Trophoblast cell (in vitro differentiated cells and primary cell): ENCODE results near the gene ANKRD52. TPM values are rescaled to one million over a fixed set of nuclear protein-coding genes. Genes with fewer than 3 reads are reported as not detected.

Source experiments
- DNase-seq, 2 donors: peaks; one replicate each; pipeline ENCODE4 v3.0.0-alpha.2; 2016
- H2AFZ ChIP-seq: 2 replicates; pipeline ENCODE4 v1.6.1; 2013; ENCODE audit warnings: low read length, moderate library complexity, mild to moderate bottlenecking; ENCODE audit not compliant: insufficient read depth, poor library complexity
- H2AK5ac ChIP-seq: 2 replicates; pipeline ENCODE4 v1.6.1; 2013; ENCODE audit warnings: mild to moderate bottlenecking, low read length
- H2BK120ac ChIP-seq: 2 replicates; pipeline ENCODE4 v1.6.1; 2013; ENCODE audit warnings: low read length, mild to moderate bottlenecking, moderate library complexity; ENCODE audit not compliant: insufficient read depth, poor library complexity
- H2BK12ac ChIP-seq: 2 replicates; pipeline ENCODE4 v1.6.1; 2013; ENCODE audit warnings: mild to moderate bottlenecking, low read length, moderate library complexity
- H2BK5ac ChIP-seq: 2 replicates; pipeline ENCODE4 v1.6.1; 2013; ENCODE audit warnings: low read length, low read depth, moderate library complexity, mild to moderate bottlenecking; ENCODE audit not compliant: poor library complexity
- H3K14ac ChIP-seq: 2 replicates; pipeline ENCODE4 v1.6.1; 2013; ENCODE audit warnings: mild to moderate bottlenecking, low read length
- H3K18ac ChIP-seq: 2 replicates; pipeline ENCODE4 v1.6.1; 2013; ENCODE audit warnings: mild to moderate bottlenecking, low read length
- H3K23ac ChIP-seq: 2 replicates; pipeline ENCODE4 v1.6.1; 2013; ENCODE audit warnings: low read length
- H3K27ac ChIP-seq: 2 replicates; pipeline ENCODE4 v1.5.1; 2013; ENCODE audit warnings: low read depth, mild to moderate bottlenecking, inconsistent platforms, low read length, moderate library complexity
- H3K27me3 ChIP-seq: 2 replicates; pipeline ENCODE4 v1.6.1; 2013; ENCODE audit warnings: inconsistent platforms, mild to moderate bottlenecking, low read length, moderate library complexity; ENCODE audit not compliant: insufficient read depth
- H3K36me3 ChIP-seq, 2 experiments: 1 replicate in 1 of 2; 2 replicates in 1 of 2; pipeline ENCODE4 v1.6.1; 2013; ENCODE audit warnings: low read length in 2 of 2, mild to moderate bottlenecking in 2 of 2, moderate library complexity in 1 of 2; ENCODE audit not compliant: insufficient read depth in 2 of 2, control insufficient read depth in 1 of 2
- H3K4ac ChIP-seq: 2 replicates; pipeline ENCODE4 v1.6.1; 2013; ENCODE audit warnings: low read depth, mild to moderate bottlenecking, low read length, moderate library complexity
- H3K4me1 ChIP-seq, 2 experiments: 1 replicate in 1 of 2; 2 replicates in 1 of 2; pipeline ENCODE4 v1.6.1; 2013; ENCODE audit warnings: low read length in 2 of 2, mild to moderate bottlenecking in 2 of 2, moderate library complexity in 1 of 2; ENCODE audit not compliant: insufficient read depth in 2 of 2, control insufficient read depth in 1 of 2
- H3K4me2 ChIP-seq: 2 replicates; pipeline ENCODE4 v1.6.1; 2013; ENCODE audit warnings: inconsistent platforms, mild to moderate bottlenecking, low read length, moderate library complexity
- H3K4me3 ChIP-seq: 2 replicates; pipeline ENCODE4 v1.5.1; 2013; ENCODE audit warnings: mild to moderate bottlenecking, low read depth, low read length, inconsistent platforms
- H3K79me1 ChIP-seq: one replicate; pipeline ENCODE4 v1.6.1; 2013; ENCODE audit warnings: low read length
- H3K79me2 ChIP-seq: 2 replicates; pipeline ENCODE4 v1.6.1; 2013; ENCODE audit warnings: low read length, mild to moderate bottlenecking; ENCODE audit not compliant: control insufficient read depth, insufficient read depth, poor library complexity
- H3K9ac ChIP-seq: 2 replicates; pipeline ENCODE4 v1.6.1; 2013; ENCODE audit warnings: mild to moderate bottlenecking, low read length
- H3K9me3 ChIP-seq: 2 replicates; pipeline ENCODE4 v1.6.1; 2013; ENCODE audit warnings: low read depth, mild to moderate bottlenecking, control low read depth, inconsistent platforms, low read length; ENCODE audit not compliant: insufficient read depth
- H4K12ac ChIP-seq: 2 replicates; pipeline ENCODE4 v1.6.1; 2013; ENCODE audit warnings: low read depth, mild to moderate bottlenecking, low read length, moderate library complexity
- H4K8ac ChIP-seq: 2 replicates; pipeline ENCODE4 v1.6.1; 2013; ENCODE audit warnings: low read depth, mild to moderate bottlenecking, low read length, moderate library complexity
- H4K91ac ChIP-seq: one replicate; pipeline ENCODE4 v1.6.1; 2013; ENCODE audit warnings: low read depth, mild to moderate bottlenecking, low read length, moderate library complexity
- WGBS: extraction: QIAGEN DNeasy Blood & Tissue Kit; methylation state at CpG from one replicate; pipeline ENCODE4 v1.1.7; 2013; ENCODE audit warnings: missing lambda C conversion rate; ENCODE audit not compliant: insufficient read length, insufficient coverage; ENCODE audit errors: extremely low coverage; 5-methylcytosine and 5-hydroxymethylcytosine counted together
- polyA plus RNA-seq: library from polyadenylated mRNA; stranded (reverse); fragments of 200-250 nt; gene quantifications from 2 replicates; pipeline ENCODE4 v1.2.3, GENCODE V29; 2013

The ANKRD52 gene
- 31.0 and 31.4 TPM in 2 replicates for polyA plus RNA-seq

- Histone ChIP-seq H2AK5ac (peak within 1 kb of the TSS; percentile 71), H4K91ac (peak within 1 kb of the TSS; percentile 87), H3K14ac (peak within 1 kb of the TSS; percentile 97), H2BK12ac (no peak within 1 kb of the TSS), H2BK5ac (peak within 1 kb of the TSS; percentile 78), H3K4me1 (peaks cover 8 to 9% of the 10 kb centered on the region in 2 experiments), H3K4me2 (peak within 1 kb of the TSS; percentile 91), H4K12ac (peak within 1 kb of the TSS; percentile 96), H4K8ac (peak within 1 kb of the TSS; percentile 90), H3K4ac (peak within 1 kb of the TSS; percentile 68), H3K23ac (no peak within 1 kb of the TSS), H3K79me2 (peaks cover 11% of the 10 kb centered on the region), H3K18ac (peak within 1 kb of the TSS; percentile 97), H2AFZ (peak within 1 kb of the TSS; percentile 96), H3K79me1 (peaks cover 12% of the 10 kb centered on the region), H3K36me3 (peaks cover 28 to 33% of the 10 kb centered on the region in 2 experiments), H2BK120ac (peak within 1 kb of the TSS; percentile 65), H3K9ac (peak within 1 kb of the TSS; percentile 98), H3K9me3 (no peaks in the 10 kb centered on the region), H3K27ac (peak within 1 kb of the TSS; percentile 48), H3K27me3 (no peaks in the 10 kb centered on the region), H3K4me3 (peak within 1 kb of the TSS; percentile 96)
- no CpG with 5 or more reads among the region's 78 CpGs for WGBS
- peak; percentile 44 to 82 for DNase-seq
Observed at GRCh38 chr12:56258068-56258819, at the start of gene ANKRD52. Gene ANKRD52, minus strand, starts transcription at chr12:56258384. Its CDS starts 115 bp downstream, at chr12:56258269.

GRCh38 chr12:56307221-56307965 lies 49.2 kb upstream of the ANKRD52 start:
- Histone ChIP-seq H4K12ac (no peak overlapping the region), H3K4ac (no peak overlapping the region), H2BK5ac (no peak overlapping the region), H3K4me2 (no peak overlapping the region), H3K27ac (no peak overlapping the region), H3K79me2 (no peaks in the 10 kb centered on the region), H3K27me3 (no peaks in the 10 kb centered on the region), H4K91ac (no peak overlapping the region), H3K36me3 (peaks cover 36 to 54% of the 10 kb centered on the region in 2 experiments), H2BK120ac (no peak overlapping the region), H3K18ac (no peak overlapping the region), H3K79me1 (no peaks in the 10 kb centered on the region), H2BK12ac (no peak overlapping the region), H3K4me1 (no peaks in the 10 kb centered on the region), H3K4me3 (no peak overlapping the region), H3K23ac (no peak overlapping the region), H3K9me3 (no peaks in the 10 kb centered on the region), H2AFZ (no peak overlapping the region), H3K9ac (no peak overlapping the region), H3K14ac (no peak overlapping the region), H4K8ac (no peak overlapping the region), H2AK5ac (no peak overlapping the region)
- no CpG with 5 or more reads among the region's 7 CpGs for WGBS
- no peak for DNase-seq

GRCh38 chr12:56304872-56305590 lies 46.8 kb upstream of the ANKRD52 start:
- peaks cover 3% of the 10 kb centered on the region for H3K79me1 ChIP-seq
- peaks cover under 1% of the 10 kb centered on the region for H3K79me2 ChIP-seq
- H3K27ac ChIP-seq: no peak overlapping the region
- peaks cover 0 to 2% of the 10 kb centered on the region in 2 experiments for H3K4me1 ChIP-seq
- H3K18ac ChIP-seq: no peak overlapping the region
- no peak overlapping the region for H4K12ac ChIP-seq
- no peak overlapping the region for H3K23ac ChIP-seq
- no peak overlapping the region for H3K4me2 ChIP-seq
- H3K9me3 ChIP-seq: no peaks in the 10 kb centered on the region
- WGBS: no CpG with 5 or more reads among the region's 8 CpGs
- DNase-seq: no peak
- no peak overlapping the region for H3K9ac ChIP-seq
- no peak overlapping the region for H4K91ac ChIP-seq
- peaks cover 27 to 43% of the 10 kb centered on the region in 2 experiments for H3K36me3 ChIP-seq
- H3K4ac ChIP-seq: no peak overlapping the region
- H2BK120ac ChIP-seq: no peak overlapping the region
- H3K14ac ChIP-seq: no peak overlapping the region
- no peak overlapping the region for H2BK5ac ChIP-seq
- no peak overlapping the region for H4K8ac ChIP-seq
- H3K4me3 ChIP-seq: no peak overlapping the region
- no peak overlapping the region for H2BK12ac ChIP-seq
- no peak overlapping the region for H2AFZ ChIP-seq
- H2AK5ac ChIP-seq: no peak overlapping the region
- H3K27me3 ChIP-seq: no peaks in the 10 kb centered on the region

GRCh38 chr12:56304276-56304675 lies 46.1 kb upstream of the ANKRD52 start:
- Histone ChIP-seq H3K4me1 (peaks cover 0 to 2% of the 10 kb centered on the region in 2 experiments), H3K9me3 (no peaks in the 10 kb centered on the region), H3K79me2 (peaks cover 7% of the 10 kb centered on the region), H3K4me2 (no peak overlapping the region), H4K91ac (no peak overlapping the region), H3K23ac (no peak overlapping the region), H3K27ac (no peak overlapping the region), H2BK12ac (no peak overlapping the region), H3K9ac (no peak overlapping the region), H4K8ac (no peak overlapping the region), H2BK5ac (no peak overlapping the region), H3K4me3 (no peak overlapping the region), H3K79me1 (peaks cover 8% of the 10 kb centered on the region), H3K4ac (no peak overlapping the region), H3K18ac (no peak overlapping the region), H3K14ac (no peak overlapping the region), H2AK5ac (no peak overlapping the region), H2AFZ (no peak overlapping the region), H4K12ac (no peak overlapping the region), H3K27me3 (no peaks in the 10 kb centered on the region), H2BK120ac (no peak overlapping the region), H3K36me3 (peaks cover 27 to 37% of the 10 kb centered on the region in 2 experiments)
- DNase-seq: peak; percentile 82
- no CpG with 5 or more reads among the region's 3 CpGs for WGBS
